ENCODE measurements around the gene NTHL1. TPM values are rescaled to one million over a fixed set of nuclear protein-coding genes. Genes with fewer than 3 reads are reported as not detected.

Gene NTHL1
- total and polyA plus RNA-seq, 2 of the 4 experiments (the other 2 are of a cell fraction) = 22.8 to 28.0 TPM

DNA sequence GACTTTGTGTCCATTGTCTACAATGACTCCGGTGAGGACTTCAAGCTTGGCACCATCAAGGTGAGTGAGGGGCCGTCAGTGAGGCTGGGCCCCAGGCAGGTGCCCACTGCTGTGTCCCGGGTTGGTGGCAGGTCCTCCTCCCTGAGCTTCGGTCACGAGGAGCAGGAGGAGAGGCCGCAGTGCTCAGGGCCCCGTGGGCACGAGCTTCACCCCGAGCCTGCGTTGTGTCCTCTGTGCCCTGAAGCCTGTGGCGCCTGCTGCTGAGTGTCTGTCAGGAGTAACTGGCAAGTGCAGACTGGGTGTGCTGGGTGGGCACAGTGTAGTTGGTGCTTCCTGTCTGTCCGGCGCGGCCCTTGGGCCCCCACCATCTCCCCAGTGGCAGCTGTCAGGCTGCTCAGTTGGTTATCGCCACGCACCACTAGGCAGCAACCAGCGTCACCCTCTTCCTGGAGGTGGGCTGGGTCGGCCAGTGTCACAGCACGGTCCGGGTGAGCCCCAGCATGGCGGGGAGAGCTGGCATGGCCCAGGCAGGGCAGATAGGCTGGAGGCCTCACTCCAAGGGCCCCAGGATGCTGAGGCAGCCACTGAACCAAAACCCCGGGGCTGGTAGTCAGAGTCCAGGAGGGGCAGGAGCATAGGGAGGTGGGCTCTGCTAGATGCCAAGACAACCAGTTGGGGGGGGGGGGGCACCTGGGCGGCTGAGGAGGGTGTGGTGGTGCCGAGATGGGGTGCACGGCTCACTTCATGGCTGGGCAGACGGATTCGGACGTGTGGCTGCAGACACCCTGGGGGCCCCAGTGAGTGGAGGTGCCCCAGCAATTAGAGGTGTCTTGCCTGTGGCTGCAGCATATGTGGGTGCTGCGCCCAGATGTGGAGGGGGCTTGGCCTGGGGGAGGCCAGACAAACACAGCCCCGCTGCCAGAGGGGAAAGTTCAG lies 39.4 kb upstream of the NTHL1 start:
- no peaks in the 10 kb centered on the region for H3K27me3 ChIP-seq (ENCODE audit: control insufficient read depth, insufficient read depth, low read length)
- H3K18ac ChIP-seq (ENCODE audit: low read depth, low read length) = no peak overlapping the region
- 94% methylated on average over 17 of the region's 30 CpGs; no CpG with 5 or more reads in 1 of the 2 experiments for WGBS, 2 experiments (ENCODE audit: extremely low coverage in 2 of 2, insufficient read length in 1 of 2)
- no peaks in the 10 kb centered on the region for H3K9me3 ChIP-seq (ENCODE audit: control insufficient read depth, insufficient read depth, low read length)
- ChIA-PET CTCF (no interaction called here), POLR2A (ENCODE audit: unreplicated experiment) (no interaction called here)
- H3K4ac ChIP-seq (ENCODE audit: low read depth, low read length) = no peak overlapping the region
- H2BK5ac ChIP-seq (ENCODE audit: low read depth, low read length, poor library complexity, severe bottlenecking) = no peak overlapping the region
- intact Hi-C loops (cut with micrococcal nuclease) = no loop called here
- H4K5ac ChIP-seq (ENCODE audit: low read depth, low read length) = no peak overlapping the region
- peaks cover 0 to 3% of the 10 kb centered on the region in 2 experiments; a peak in 1 of 4 replicates for H3K79me1 ChIP-seq (ENCODE audit: low read depth in 1 of 2, low read length in 2 of 2)
- H3K56ac ChIP-seq (ENCODE audit: extremely low read depth, insufficient read depth, low read length) = no peak overlapping the region
- dilution Hi-C loops (cut with HindIII; ENCODE audit: low sequenced_read_pairs, unreplicated experiment) = no loop called here
- peak overlapping the region; percentile 21 for H2AFZ ChIP-seq (replicated peaks; ENCODE audit: low read length, poor library complexity)
- in situ Hi-C loops (cut with MboI; ENCODE audit: low sequenced_read_pairs) = no loop called here
- no peak overlapping the region for H3K4me2 ChIP-seq (ENCODE audit: low read depth, low read length)
- ATAC-seq (ENCODE audit: low read depth) (no peak), DNase-seq (no peak)
- no peaks in the 10 kb centered on the region for H3K9me1 ChIP-seq (ENCODE audit: insufficient read depth, low read length)
- H4K8ac ChIP-seq (ENCODE audit: low read depth in 2 of 2, low read length in 2 of 2) = no peak overlapping the region
- H3K27ac ChIP-seq (ENCODE audit: insufficient read depth, low read length) = no peak overlapping the region
- H3K23ac ChIP-seq (ENCODE audit: low read depth, low read length) = no peak overlapping the region
- H3K36me3 ChIP-seq (ENCODE audit: control insufficient read depth, insufficient read depth, low read length) = peaks cover 89% of the 10 kb centered on the region
- no peak overlapping the region for H2BK20ac ChIP-seq (ENCODE audit: low read depth, low read length)
- peak overlapping the region; percentile 71 for H2AK9ac ChIP-seq (replicated peaks; ENCODE audit: low read depth, low read length, poor library complexity)
- peaks cover 2% of the 10 kb centered on the region; the same call in 1 of the 2 replicates for H3K4me1 ChIP-seq (ENCODE audit: control insufficient read depth, insufficient read depth, low read length)
- H4K20me1 ChIP-seq (ENCODE audit: insufficient read depth, low read length) = peaks cover 25% of the 10 kb centered on the region
- no peak overlapping the region for H3K4me3 ChIP-seq (ENCODE audit: insufficient read depth, low read depth, low read length)
- H4K91ac ChIP-seq (ENCODE audit: insufficient read depth, low read depth, low read length) = no peak overlapping the region
- no peak overlapping the region for H2BK15ac ChIP-seq (ENCODE audit: low read depth, low read length)
- no peak overlapping the region for H2BK120ac ChIP-seq (ENCODE audit: low read depth, low read length)
- no peak overlapping the region for H3K9ac ChIP-seq (ENCODE audit: low read depth, low read length)
- BruUV-seq (replicated peaks) = no TSS peak
- no peak overlapping the region for H3K14ac ChIP-seq (replicated peaks; ENCODE audit: low read depth, low read length)
- H2AK5ac ChIP-seq (ENCODE audit: low read depth, low read length) = no peak overlapping the region
- TF ChIP-seq RCOR1 (IDR thresholded peaks at IDR 0.05; ENCODE audit: insufficient replicate concordance, low read length) = no peak
- TF ChIP-seq, protein P1, sequence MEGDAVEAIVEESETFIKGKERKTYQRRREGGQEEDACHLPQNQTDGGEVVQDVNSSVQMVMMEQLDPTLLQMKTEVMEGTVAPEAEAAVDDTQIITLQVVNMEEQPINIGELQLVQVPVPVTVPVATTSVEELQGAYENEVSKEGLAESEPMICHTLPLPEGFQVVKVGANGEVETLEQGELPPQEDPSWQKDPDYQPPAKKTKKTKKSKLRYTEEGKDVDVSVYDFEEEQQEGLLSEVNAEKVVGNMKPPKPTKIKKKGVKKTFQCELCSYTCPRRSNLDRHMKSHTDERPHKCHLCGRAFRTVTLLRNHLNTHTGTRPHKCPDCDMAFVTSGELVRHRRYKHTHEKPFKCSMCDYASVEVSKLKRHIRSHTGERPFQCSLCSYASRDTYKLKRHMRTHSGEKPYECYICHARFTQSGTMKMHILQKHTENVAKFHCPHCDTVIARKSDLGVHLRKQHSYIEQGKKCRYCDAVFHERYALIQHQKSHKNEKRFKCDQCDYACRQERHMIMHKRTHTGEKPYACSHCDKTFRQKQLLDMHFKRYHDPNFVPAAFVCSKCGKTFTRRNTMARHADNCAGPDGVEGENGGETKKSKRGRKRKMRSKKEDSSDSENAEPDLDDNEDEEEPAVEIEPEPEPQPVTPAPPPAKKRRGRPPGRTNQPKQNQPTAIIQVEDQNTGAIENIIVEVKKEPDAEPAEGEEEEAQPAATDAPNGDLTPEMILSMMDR (conservative IDR thresholded peaks at IDR 0.05; ENCODE audit: low read depth, low read length) = no peak
- TF ChIP-seq POLR2A (IDR thresholded peaks at IDR 0.05; ENCODE audit: low read depth, low read length) = no peak
- TF ChIP-seq CHD1 (IDR thresholded peaks at IDR 0.05; ENCODE audit: low read depth, low read length) = no peak
- no peak for TF ChIP-seq SMC3 (IDR thresholded peaks at IDR 0.05; ENCODE audit: low read depth, low read length)
- TF ChIP-seq RAD21 (IDR thresholded peaks at IDR 0.05; ENCODE audit: low read length) = no peak
- no peak for TF ChIP-seq FOS (IDR thresholded peaks at IDR 0.05; ENCODE audit: low read depth, low read length)
- TF ChIP-seq RFX5 (IDR thresholded peaks at IDR 0.05; ENCODE audit: low read depth, low read length) = no peak
- TF ChIP-seq NFE2L2 (IDR thresholded peaks at IDR 0.05; ENCODE audit: low read depth, low read length) = no peak
- TF ChIP-seq, protein P2, sequence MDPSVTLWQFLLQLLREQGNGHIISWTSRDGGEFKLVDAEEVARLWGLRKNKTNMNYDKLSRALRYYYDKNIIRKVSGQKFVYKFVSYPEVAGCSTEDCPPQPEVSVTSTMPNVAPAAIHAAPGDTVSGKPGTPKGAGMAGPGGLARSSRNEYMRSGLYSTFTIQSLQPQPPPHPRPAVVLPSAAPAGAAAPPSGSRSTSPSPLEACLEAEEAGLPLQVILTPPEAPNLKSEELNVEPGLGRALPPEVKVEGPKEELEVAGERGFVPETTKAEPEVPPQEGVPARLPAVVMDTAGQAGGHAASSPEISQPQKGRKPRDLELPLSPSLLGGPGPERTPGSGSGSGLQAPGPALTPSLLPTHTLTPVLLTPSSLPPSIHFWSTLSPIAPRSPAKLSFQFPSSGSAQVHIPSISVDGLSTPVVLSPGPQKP (IDR thresholded peaks at IDR 0.05; ENCODE audit: borderline replicate concordance, low read depth, low read length) = no peak
- TF ChIP-seq MAFK (IDR thresholded peaks at IDR 0.05; ENCODE audit: low read depth, low read length) = no peak
- TF ChIP-seq MXI1 (IDR thresholded peaks at IDR 0.05; ENCODE audit: borderline replicate concordance, low read depth, low read length) = no peak
- no peak for TF ChIP-seq MAZ (IDR thresholded peaks at IDR 0.05; ENCODE audit: borderline replicate concordance, low read depth, low read length)
- TF ChIP-seq, protein P3, sequence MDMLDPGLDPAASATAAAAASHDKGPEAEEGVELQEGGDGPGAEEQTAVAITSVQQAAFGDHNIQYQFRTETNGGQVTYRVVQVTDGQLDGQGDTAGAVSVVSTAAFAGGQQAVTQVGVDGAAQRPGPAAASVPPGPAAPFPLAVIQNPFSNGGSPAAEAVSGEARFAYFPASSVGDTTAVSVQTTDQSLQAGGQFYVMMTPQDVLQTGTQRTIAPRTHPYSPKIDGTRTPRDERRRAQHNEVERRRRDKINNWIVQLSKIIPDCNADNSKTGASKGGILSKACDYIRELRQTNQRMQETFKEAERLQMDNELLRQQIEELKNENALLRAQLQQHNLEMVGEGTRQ (IDR thresholded peaks at IDR 0.05; ENCODE audit: low read depth, low read length) = no peak
- no peak for TF ChIP-seq BHLHE40 (IDR thresholded peaks at IDR 0.05; ENCODE audit: low read depth, low read length)
